ENCODE measurements around the gene SNED1.
A peak's percentile ranks its signal among the peaks of the same experiment; 100 is the strongest.

The SNED1 gene

GRCh38 chr2:240996161-240996833 is 2.1 kb upstream of the SNED1 start:
- H3K4me3 ChIP-seq (ENCODE audit: extremely low read depth, insufficient read depth, low read length, poor library complexity, severe bottlenecking) = no peak overlapping the region
- H3K36me3 ChIP-seq (ENCODE audit: control insufficient read depth, insufficient read depth, low read length) = no peaks in the 10 kb centered on the region
- H3K27ac ChIP-seq (ENCODE audit: low read depth, low read length, severe bottlenecking) = no peak overlapping the region
- 82 to 86% methylated on average over 14 to 17 of the region's 19 CpGs for WGBS, 2 experiments (ENCODE audit: insufficient coverage in 2 of 2)
- H3K4me1 ChIP-seq (ENCODE audit: control insufficient read depth, insufficient read depth, low read length, poor library complexity, severe bottlenecking) = peaks cover 5% of the 10 kb centered on the region
- H3K9me3 ChIP-seq (ENCODE audit: control insufficient read depth, low read length) = no peaks in the 10 kb centered on the region

DNA sequence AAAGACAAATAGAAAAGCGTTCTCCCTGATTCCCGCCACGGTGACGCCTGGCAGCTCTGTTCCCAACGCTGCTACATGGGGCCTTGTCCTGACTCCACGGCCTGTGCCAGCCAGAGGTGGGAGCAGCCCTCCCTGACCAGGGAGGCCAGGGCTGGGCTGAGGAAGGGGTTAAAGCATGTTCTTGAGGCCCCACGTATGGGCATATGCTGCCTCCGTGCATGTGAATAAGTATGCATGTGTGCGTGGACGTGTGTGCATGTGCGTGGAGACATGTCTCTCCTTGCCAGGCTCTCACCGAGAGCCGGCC is 1.6 kb upstream of the SNED1 start:
- Histone ChIP-seq H3K27ac (ENCODE audit: low read depth, low read length, severe bottlenecking) (no peak overlapping the region), H3K9me3 (ENCODE audit: control insufficient read depth, low read length) (no peaks in the 10 kb centered on the region), H3K36me3 (ENCODE audit: control insufficient read depth, insufficient read depth, low read length) (no peaks in the 10 kb centered on the region), H3K4me3 (ENCODE audit: extremely low read depth, insufficient read depth, low read length, poor library complexity, severe bottlenecking) (no peak overlapping the region), H3K4me1 (ENCODE audit: control insufficient read depth, insufficient read depth, low read length, poor library complexity, severe bottlenecking) (peaks cover under 1% of the 10 kb centered on the region)
- 86 to 87% methylated on average over 13 of the region's 13 CpGs for WGBS, 2 experiments (ENCODE audit: insufficient coverage in 2 of 2)

- no peak overlapping the region for H3K27ac ChIP-seq (ENCODE audit: low read depth, low read length, severe bottlenecking)
- no peaks in the 10 kb centered on the region for H3K4me1 ChIP-seq (ENCODE audit: control insufficient read depth, insufficient read depth, low read length, poor library complexity, severe bottlenecking)
- WGBS, 2 experiments (ENCODE audit: insufficient coverage in 2 of 2) = 89 to 90% methylated on average over 13 to 15 of the region's 16 CpGs
- H3K36me3 ChIP-seq (ENCODE audit: control insufficient read depth, insufficient read depth, low read length) = no peaks in the 10 kb centered on the region
- no peaks in the 10 kb centered on the region for H3K9me3 ChIP-seq (ENCODE audit: control insufficient read depth, low read length)
- H3K4me3 ChIP-seq (ENCODE audit: extremely low read depth, insufficient read depth, low read length, poor library complexity, severe bottlenecking) = no peak overlapping the region
These were observed 1.1 kb upstream of the SNED1 start for GRCh38 chr2:240997141-240997855.

DNA sequence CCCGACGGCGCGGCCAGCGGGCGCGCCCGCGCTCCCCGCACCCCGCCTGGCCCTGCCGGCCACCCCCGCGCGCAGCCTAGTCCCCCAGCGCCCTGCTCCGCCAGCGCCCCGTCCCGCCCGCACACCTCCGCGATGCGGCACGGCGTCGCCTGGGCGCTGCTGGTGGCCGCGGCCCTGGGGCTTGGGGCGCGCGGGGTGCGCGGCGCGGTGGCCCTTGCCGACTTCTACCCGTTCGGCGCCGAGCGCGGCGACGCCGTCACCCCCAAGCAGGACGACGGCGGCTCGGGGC is 232 bp downstream of the SNED1 start:
- Histone ChIP-seq H3K27ac (ENCODE audit: low read depth, low read length, severe bottlenecking) (no peak overlapping the region), H3K9me3 (ENCODE audit: control insufficient read depth, low read length) (peaks cover 5% of the 10 kb centered on the region), H3K4me3 (ENCODE audit: extremely low read depth, insufficient read depth, low read length, poor library complexity, severe bottlenecking) (peak overlapping the region; percentile 31), H3K4me1 (ENCODE audit: control insufficient read depth, insufficient read depth, low read length, poor library complexity, severe bottlenecking) (no peaks in the 10 kb centered on the region), H3K36me3 (ENCODE audit: control insufficient read depth, insufficient read depth, low read length) (no peaks in the 10 kb centered on the region)
- 0% methylated on average over 24 to 37 of the region's 51 CpGs for WGBS, 2 experiments (ENCODE audit: insufficient coverage in 2 of 2)

DNA sequence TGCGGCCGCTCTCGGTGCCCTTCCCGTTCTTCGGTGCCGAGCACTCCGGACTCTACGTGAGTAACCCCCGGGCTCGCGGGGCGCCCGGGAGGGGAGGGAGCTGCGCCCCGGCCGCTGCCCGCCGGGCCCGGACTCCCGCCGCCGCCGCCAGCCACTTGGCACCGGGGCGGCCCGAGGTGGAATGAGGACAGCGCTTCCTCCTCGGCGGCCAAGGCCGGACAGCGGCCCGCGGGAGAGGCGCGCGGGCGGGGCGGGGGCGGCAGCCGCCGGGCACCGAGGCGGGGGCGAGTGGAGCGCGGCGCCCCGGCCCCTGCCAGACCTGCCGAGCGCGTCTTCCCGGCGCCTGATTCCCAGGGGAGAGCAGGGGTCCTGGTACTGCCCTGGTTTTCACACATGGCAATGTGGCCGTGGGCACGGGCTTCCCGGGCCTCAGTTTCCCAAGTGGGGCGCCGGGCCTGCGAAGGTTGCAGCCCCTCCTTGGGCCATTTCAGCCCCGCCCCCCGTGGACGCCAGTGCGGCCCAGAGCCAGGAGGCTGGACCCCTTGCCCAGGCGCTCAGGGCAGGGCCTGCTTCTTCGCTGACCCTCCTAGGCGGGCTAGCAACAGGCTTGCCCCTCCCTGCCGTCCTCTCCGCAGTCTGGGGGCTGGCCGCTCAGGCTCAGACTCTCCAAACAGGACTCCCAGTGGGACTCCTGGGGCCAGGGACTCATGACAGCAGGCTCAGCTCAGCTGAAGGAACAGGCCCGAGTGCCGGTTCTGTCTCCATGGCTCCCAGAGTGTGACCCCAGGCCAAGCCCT is 775 bp downstream of the SNED1 start:
- peak overlapping the region; percentile 31 for H3K4me3 ChIP-seq (ENCODE audit: extremely low read depth, insufficient read depth, low read length, poor library complexity, severe bottlenecking)
- WGBS, 2 experiments (ENCODE audit: insufficient coverage in 2 of 2) = 10% methylated on average over 54 to 71 of the region's 71 CpGs
- no peak overlapping the region for H3K27ac ChIP-seq (ENCODE audit: low read depth, low read length, severe bottlenecking)

GRCh38 chr2:240999873-241000541 is 1.6 kb downstream of the SNED1 start:
- no peaks in the 10 kb centered on the region for H3K4me1 ChIP-seq (ENCODE audit: control insufficient read depth, insufficient read depth, low read length, poor library complexity, severe bottlenecking)
- WGBS, 2 experiments (ENCODE audit: insufficient coverage in 2 of 2) = 90 to 92% methylated on average over 15 to 18 of the region's 19 CpGs
- H3K36me3 ChIP-seq (ENCODE audit: control insufficient read depth, insufficient read depth, low read length) = no peaks in the 10 kb centered on the region
- H3K9me3 ChIP-seq (ENCODE audit: control insufficient read depth, low read length) = peaks cover 10% of the 10 kb centered on the region
- H3K4me3 ChIP-seq (ENCODE audit: extremely low read depth, insufficient read depth, low read length, poor library complexity, severe bottlenecking) = no peak overlapping the region
- H3K27ac ChIP-seq (ENCODE audit: low read depth, low read length, severe bottlenecking) = no peak overlapping the region

More for the DNA sequence above, 775 bp downstream of the SNED1 start:
- no peaks in the 10 kb centered on the region for H3K36me3 ChIP-seq (ENCODE audit: control insufficient read depth, insufficient read depth, low read length)
- peaks cover 10% of the 10 kb centered on the region for H3K9me3 ChIP-seq (ENCODE audit: control insufficient read depth, low read length)
- H3K4me1 ChIP-seq (ENCODE audit: control insufficient read depth, insufficient read depth, low read length, poor library complexity, severe bottlenecking) = no peaks in the 10 kb centered on the region

DNA sequence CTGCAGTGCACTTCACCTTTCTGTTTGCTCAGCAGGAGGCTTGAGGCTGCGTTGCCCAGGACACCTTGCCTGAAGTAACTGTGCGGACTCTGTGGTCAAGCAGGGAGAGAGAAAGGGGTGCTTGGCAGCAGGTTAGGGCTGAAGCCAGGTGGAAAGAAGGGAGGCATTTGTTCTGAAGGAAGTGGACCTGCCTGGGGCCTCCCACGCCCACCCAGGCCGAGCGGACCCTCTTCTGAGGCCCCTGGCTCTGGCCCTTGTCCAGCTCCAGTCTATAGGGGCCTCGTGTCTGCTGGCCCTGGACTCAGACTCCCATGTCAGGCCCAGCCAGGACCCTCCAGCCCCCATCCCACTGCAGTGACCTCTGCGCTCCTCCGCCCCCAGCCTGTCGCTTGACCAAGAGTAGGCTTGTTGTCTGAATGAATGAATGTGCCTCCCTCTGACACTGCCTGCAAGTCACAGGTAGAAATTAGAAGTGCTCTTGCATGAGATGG is 2.5 kb downstream of the SNED1 start:
- Histone ChIP-seq H3K4me1 (ENCODE audit: control insufficient read depth, insufficient read depth, low read length, poor library complexity, severe bottlenecking) (no peaks in the 10 kb centered on the region), H3K36me3 (ENCODE audit: control insufficient read depth, insufficient read depth, low read length) (no peaks in the 10 kb centered on the region), H3K4me3 (ENCODE audit: extremely low read depth, insufficient read depth, low read length, poor library complexity, severe bottlenecking) (no peak overlapping the region), H3K27ac (ENCODE audit: low read depth, low read length, severe bottlenecking) (no peak overlapping the region), H3K9me3 (ENCODE audit: control insufficient read depth, low read length) (peaks cover 10% of the 10 kb centered on the region)
- 90 to 93% methylated on average over 8 of the region's 9 CpGs for WGBS, 2 experiments (ENCODE audit: insufficient coverage in 2 of 2)

GRCh38 chr2:241001413-241002274 is 3.2 kb downstream of the SNED1 start:
- WGBS, 2 experiments (ENCODE audit: insufficient coverage in 2 of 2) = 84 to 94% methylated on average over 13 to 19 of the region's 21 CpGs
- Histone ChIP-seq H3K4me3 (ENCODE audit: extremely low read depth, insufficient read depth, low read length, poor library complexity, severe bottlenecking) (no peak overlapping the region), H3K9me3 (ENCODE audit: control insufficient read depth, low read length) (peaks cover 10% of the 10 kb centered on the region), H3K4me1 (ENCODE audit: control insufficient read depth, insufficient read depth, low read length, poor library complexity, severe bottlenecking) (no peaks in the 10 kb centered on the region), H3K27ac (ENCODE audit: low read depth, low read length, severe bottlenecking) (no peak overlapping the region), H3K36me3 (ENCODE audit: control insufficient read depth, insufficient read depth, low read length) (no peaks in the 10 kb centered on the region)

- Histone ChIP-seq H3K4me3 (ENCODE audit: extremely low read depth, insufficient read depth, low read length, poor library complexity, severe bottlenecking) (no peak overlapping the region), H3K4me1 (ENCODE audit: control insufficient read depth, insufficient read depth, low read length, poor library complexity, severe bottlenecking) (no peaks in the 10 kb centered on the region), H3K36me3 (ENCODE audit: control insufficient read depth, insufficient read depth, low read length) (no peaks in the 10 kb centered on the region), H3K9me3 (ENCODE audit: control insufficient read depth, low read length) (peaks cover 10% of the 10 kb centered on the region), H3K27ac (ENCODE audit: low read depth, low read length, severe bottlenecking) (no peak overlapping the region)
- WGBS, 2 experiments (ENCODE audit: insufficient coverage in 2 of 2) = 91 to 95% methylated on average over 8 to 11 of the region's 11 CpGs
These were observed 4.0 kb downstream of the SNED1 start for GRCh38 chr2:241002275-241003046.
